Left lung (tissue), 10 donors: ENCODE results near the gene KLHDC3. TPM values are rescaled to one million over a fixed set of nuclear protein-coding genes. Genes with fewer than 3 reads are reported as not detected.
"Not testable (repeated sequence)": the region's sequence is repeated elsewhere in the genome, so short reads cannot be mapped to it uniquely, and the experiment has no call there.

Source experiments
- ATAC-seq: fragments of 200-7000 bp; cut with Tn5 transposase; one replicate; pipeline ENCODE4 v1.9.1; 2020; ENCODE audit warnings: moderate library complexity
- DNase-seq, 4 donors: peaks; one replicate each; pipeline ENCODE4 v3.0.0-alpha.2; 2013 to 2020
- H3K27ac ChIP-seq, 2 donors: fragments of 200-600 bp; sonication (generic) in 1 of 2; one replicate each; pipeline versions ENCODE4 v1.5.0 to v1.8.0; 2020 to 2021
- H3K27me3 ChIP-seq, 2 donors: fragments of 200-600 bp; sonication (generic) in 1 of 2; one replicate each; pipeline versions ENCODE4 v1.5.0 to v1.8.0; 2020 to 2021
- H3K36me3 ChIP-seq, 2 donors: fragments of 200-600 bp; sonication (generic) in 1 of 2; one replicate each; pipeline versions ENCODE4 v1.5.0 to v1.8.0; 2020 to 2021
- H3K4me1 ChIP-seq, 2 donors: fragments of 200-600 bp; one replicate each; pipeline ENCODE4 v1.8.0; 2021
- H3K4me3 ChIP-seq, 2 donors: fragments of 200-600 bp; sonication (generic) in 1 of 2; one replicate each; pipeline versions ENCODE4 v1.5.0 to v1.8.0; 2020 to 2021; ENCODE audit warnings: mild to moderate bottlenecking in 1 of 2
- H3K9me3 ChIP-seq, 2 donors: fragments of 200-600 bp; sonication (generic) in 1 of 2; one replicate each; pipeline versions ENCODE4 v1.5.0 to v1.8.0; 2020 to 2021
- CTCF ChIP-seq, 2 donors: fragments of 200-600 bp; sonication (generic) in 1 of 2; IDR thresholded peaks; one replicate each; pipeline versions ENCODE4 v1.5.0 to v1.8.0; 2021; ENCODE audit warnings: antibody characterized with exemption in 2 of 2
- intact Hi-C, 2 donors: fragments of 100-400 bp; cut with DNase I; formaldehyde crosslinking; loops; one replicate each; pipeline versions ENCODE4 v1.11.2 to v1.14.2; 2022
- polyA plus RNA-seq, 6 donors: library from polyadenylated mRNA; unstranded; fragments of 120-200 nt; gene quantifications; one replicate each; pipeline ENCODE4 v1.2.1, GENCODE V29; 2013; ENCODE audit not compliant: insufficient read length in 6 of 6
- total RNA-seq, 2 donors: library from RNA; stranded (reverse); fragmentation: NEBNext Ultra II Directional; extraction: Animal tissue kit (Norgen Biotek cat#: 25700); gene quantifications; one replicate each; pipeline ENCODE4 v1.2.1, GENCODE V29; 2021
- donor health status: DM: no; HTN: yes; CAD: no.
- donor health status: DM: no; HTN: no; CAD: no.

The KLHDC3 gene
- total and polyA plus RNA-seq, 8 donors: 50.5 to 110 (median 97.1) TPM

GRCh38 chr6:43037197-43037596, 23.1 kb downstream of the KLHDC3 start:
- no peak for ATAC-seq
- no peak for DNase-seq
- Histone ChIP-seq H3K4me3 (no peak overlapping the region), H3K27me3 (no peaks in the 10 kb centered on the region), H3K9me3 (no peaks in the 10 kb centered on the region), H3K27ac (no peak overlapping the region), H3K4me1 (no peaks in the 10 kb centered on the region), H3K36me3 (peaks cover 0 to 95% of the 10 kb centered on the region in 2 donors)
- intact Hi-C loops: no loop called here
- no peak for TF ChIP-seq CTCF (IDR thresholded peaks at IDR 0.05)

GRCh38 chr6:43037706-43038105, 23.7 kb downstream of the KLHDC3 start:
- Histone ChIP-seq H3K36me3 (peaks cover 0 to 95% of the 10 kb centered on the region in 2 donors), H3K4me3 (no peak overlapping the region), H3K9me3 (no peaks in the 10 kb centered on the region), H3K4me1 (no peaks in the 10 kb centered on the region), H3K27me3 (no peaks in the 10 kb centered on the region), H3K27ac (no peak overlapping the region)
- ATAC-seq: no peak
- TF ChIP-seq CTCF (IDR thresholded peaks at IDR 0.05): no peak
- intact Hi-C loops: no loop called here
- DNase-seq: no peak

GRCh38 chr6:43038727-43039126, 24.7 kb downstream of the KLHDC3 start:
- DNase-seq (no peak), ATAC-seq (no peak)
- H3K27ac ChIP-seq: no peak overlapping the region
- no peaks in the 10 kb centered on the region for H3K27me3 ChIP-seq
- no peaks in the 10 kb centered on the region for H3K4me1 ChIP-seq
- no peak overlapping the region for H3K4me3 ChIP-seq
- H3K36me3 ChIP-seq: peaks cover 0 to 95% of the 10 kb centered on the region in 2 donors
- no peak for TF ChIP-seq CTCF (IDR thresholded peaks at IDR 0.05)
- intact Hi-C loops: no loop called here
- H3K9me3 ChIP-seq: no peaks in the 10 kb centered on the region

- Histone ChIP-seq H3K36me3 (peaks cover 0 to 94% of the 10 kb centered on the region in 2 donors), H3K4me3 (no peak overlapping the region), H3K9me3 (no peaks in the 10 kb centered on the region), H3K27me3 (no peaks in the 10 kb centered on the region), H3K4me1 (no peaks in the 10 kb centered on the region), H3K27ac (no peak overlapping the region)
- no peak for TF ChIP-seq CTCF (IDR thresholded peaks at IDR 0.05)
- intact Hi-C loops: no loop called here
- ATAC-seq: no peak
- DNase-seq: no peak
Measured at GRCh38 chr6:43040542-43041257, 26.7 kb downstream of the KLHDC3 start.

- DNase-seq, ATAC-seq, H3K9me3 ChIP-seq, H3K27me3 ChIP-seq, H3K27ac ChIP-seq, intact Hi-C loops, H3K4me1 ChIP-seq, H3K4me3 ChIP-seq: not testable (repeated sequence)
- peaks cover 0 to 94% of the 10 kb centered on the region in 2 donors for H3K36me3 ChIP-seq
Measured at GRCh38 chr6:43041475-43041874, 27.4 kb downstream of the KLHDC3 start.

- ATAC-seq: no peak
- H3K36me3 ChIP-seq: peaks cover 0 to 94% of the 10 kb centered on the region in 2 donors
- no peak overlapping the region for H3K27ac ChIP-seq
- H3K9me3 ChIP-seq: no peaks in the 10 kb centered on the region
- TF ChIP-seq CTCF (IDR thresholded peaks at IDR 0.05): no peak
- intact Hi-C loops: no loop called here
- no peaks in the 10 kb centered on the region for H3K4me1 ChIP-seq
- H3K4me3 ChIP-seq: no peak overlapping the region
- no peak for DNase-seq
- H3K27me3 ChIP-seq: no peaks in the 10 kb centered on the region
Measured at GRCh38 chr6:43043310-43043709, 29.3 kb downstream of the KLHDC3 start.
